AG08395 (cell line): ENCODE data around the gene SPTLC2.
"Not testable (repeated sequence)": the region's sequence is repeated elsewhere in the genome, so short reads cannot be mapped to it uniquely, and the experiment has no call there.

Source experiments
- DNase-seq: peaks from one replicate; pipeline ENCODE4 v3.0.0; 2012; ENCODE audit warnings: mixed read lengths, low spot score

The SPTLC2 gene, protein sequence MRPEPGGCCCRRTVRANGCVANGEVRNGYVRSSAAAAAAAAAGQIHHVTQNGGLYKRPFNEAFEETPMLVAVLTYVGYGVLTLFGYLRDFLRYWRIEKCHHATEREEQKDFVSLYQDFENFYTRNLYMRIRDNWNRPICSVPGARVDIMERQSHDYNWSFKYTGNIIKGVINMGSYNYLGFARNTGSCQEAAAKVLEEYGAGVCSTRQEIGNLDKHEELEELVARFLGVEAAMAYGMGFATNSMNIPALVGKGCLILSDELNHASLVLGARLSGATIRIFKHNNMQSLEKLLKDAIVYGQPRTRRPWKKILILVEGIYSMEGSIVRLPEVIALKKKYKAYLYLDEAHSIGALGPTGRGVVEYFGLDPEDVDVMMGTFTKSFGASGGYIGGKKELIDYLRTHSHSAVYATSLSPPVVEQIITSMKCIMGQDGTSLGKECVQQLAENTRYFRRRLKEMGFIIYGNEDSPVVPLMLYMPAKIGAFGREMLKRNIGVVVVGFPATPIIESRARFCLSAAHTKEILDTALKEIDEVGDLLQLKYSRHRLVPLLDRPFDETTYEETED

DNA sequence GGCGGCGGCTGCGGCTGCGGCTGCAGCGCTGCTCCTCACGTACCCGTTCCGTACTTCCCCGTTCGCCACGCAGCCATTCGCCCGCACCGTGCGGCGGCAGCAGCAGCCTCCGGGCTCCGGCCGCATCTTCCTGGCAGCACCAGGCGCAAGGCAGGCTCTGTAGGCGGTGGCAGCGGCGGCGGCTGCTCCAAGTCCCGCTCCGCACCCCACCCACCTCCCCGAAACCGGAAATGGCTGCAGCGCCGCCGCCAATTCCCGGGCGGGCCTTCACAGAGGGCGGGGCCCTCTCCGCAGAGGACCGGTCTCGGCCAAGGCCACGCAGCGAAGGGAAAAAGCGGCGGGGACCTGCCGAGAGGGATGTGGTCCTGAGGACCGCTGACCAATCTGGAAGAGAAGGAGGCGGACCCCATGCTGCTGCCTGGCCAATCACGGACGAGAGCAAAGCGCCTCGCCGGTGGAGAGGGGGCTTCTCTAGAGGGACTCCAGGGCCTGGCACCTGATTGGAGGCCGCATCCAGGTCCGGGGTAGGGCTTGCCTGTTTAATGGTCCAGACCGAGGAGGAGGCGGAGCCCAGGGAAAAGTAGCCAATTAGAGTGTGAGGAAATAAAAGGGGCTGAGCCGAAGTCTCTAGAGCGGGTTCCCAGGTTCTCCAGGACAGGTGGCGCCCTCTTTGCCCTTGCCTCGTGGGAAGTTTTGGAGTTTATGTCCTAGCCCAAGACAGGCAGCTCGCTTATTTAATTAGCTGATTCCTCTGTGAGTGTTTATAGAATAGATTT is at the start of gene SPTLC2:
Gene SPTLC2, minus strand, starts transcription at position 184 of the 776 bp plus-strand sequence. Its CDS starts 58 bp downstream, at position 126.
- peak; percentile 100 for DNase-seq

DNA sequence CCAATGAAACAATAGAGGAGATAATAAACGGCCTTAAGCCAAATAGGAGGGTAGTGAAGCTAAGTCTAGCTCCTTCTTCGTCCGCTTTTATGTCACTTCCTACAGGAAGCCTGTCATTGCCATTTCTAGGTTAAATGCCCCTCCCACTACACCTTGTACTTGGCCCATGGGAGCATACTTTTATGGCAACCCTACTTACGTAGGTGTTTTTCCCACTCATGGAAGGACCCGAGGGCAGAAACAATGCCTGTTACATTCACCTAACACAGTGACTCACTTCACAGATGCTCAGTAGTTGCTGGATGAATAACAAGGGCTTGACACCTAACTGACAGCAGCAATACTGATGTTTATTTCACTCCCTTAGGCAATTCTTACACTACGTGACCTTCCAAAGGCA is 46.9 kb upstream of the SPTLC2 start:
- DNase-seq: no peak

DNA sequence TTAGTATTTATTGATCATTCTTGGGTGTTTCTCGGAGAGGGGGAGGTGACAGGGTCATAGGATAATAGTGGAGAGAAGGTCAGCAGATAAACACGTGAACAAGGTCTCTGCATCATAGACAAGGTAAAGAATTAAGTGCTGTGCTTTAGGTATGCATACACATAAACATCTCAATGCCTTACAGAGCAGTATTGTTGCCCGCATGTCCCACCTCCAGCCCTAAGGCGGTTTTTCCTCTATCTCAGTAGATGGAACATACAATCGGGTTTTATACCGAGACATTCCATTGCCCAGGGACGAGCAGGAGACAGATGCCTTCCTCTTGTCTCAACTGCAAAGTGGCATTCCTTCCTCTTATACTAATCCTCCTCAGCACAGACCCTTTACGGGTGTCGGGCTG is 45.1 kb upstream of the SPTLC2 start:
- DNase-seq: not testable (repeated sequence)

DNA sequence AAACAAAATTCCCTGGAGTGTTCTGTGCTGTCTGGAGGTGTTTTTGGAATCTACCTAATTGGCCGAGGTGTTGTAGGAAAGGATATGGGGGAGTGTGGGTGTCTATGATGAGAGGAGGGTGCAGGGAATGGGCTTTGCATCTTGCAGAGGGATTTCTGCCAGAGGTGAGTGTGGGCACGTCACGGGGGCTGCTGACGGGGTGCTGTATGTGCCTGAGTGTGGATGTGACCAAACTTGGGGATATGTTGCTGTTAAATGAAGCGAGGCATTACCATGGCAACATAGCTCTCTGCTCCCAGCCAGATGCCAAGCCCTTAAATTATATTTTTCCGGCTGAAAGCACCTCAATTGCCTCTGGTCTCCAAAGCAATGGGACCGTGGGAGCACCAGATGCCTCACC is 44.3 kb upstream of the SPTLC2 start:
- no peak for DNase-seq

DNA sequence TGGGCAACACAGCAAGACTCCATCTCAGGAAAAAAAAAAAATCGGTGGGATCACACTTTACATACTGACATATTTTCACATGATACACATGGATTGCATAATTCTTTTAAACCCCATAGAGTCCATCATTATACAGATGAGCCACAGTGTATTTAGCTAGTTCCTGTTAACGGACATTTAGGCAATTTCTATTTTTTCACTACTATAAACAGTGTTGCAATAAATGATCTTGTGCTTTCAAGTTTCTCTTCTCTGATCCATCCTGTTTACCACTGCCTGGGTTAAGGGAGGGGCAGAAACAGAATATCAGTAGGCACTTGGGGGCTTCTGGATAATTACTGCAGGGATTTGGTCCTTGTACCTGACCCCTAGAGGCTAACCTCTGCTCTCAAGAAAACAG is 43.4 kb upstream of the SPTLC2 start:
- no peak for DNase-seq

DNA sequence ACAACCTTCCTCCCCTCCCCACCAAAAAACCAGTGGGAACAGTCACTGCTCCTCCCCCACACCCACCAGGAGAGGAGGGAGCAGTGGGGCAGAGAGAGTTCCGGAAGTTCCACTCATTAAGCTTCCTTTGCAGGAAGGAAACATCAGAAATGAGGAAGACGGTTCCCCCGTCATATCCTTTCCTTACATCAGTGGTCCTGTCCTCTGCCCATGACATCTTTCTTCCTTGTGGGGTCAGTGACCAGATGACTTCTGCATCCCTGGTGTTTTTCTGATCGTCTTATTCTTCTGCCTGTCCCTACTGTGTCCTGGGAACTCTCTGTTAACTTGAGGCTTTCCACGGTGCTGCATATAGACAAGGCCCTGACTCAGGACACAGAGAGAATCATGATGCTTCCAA is 40.8 kb upstream of the SPTLC2 start:
- no peak for DNase-seq

DNA sequence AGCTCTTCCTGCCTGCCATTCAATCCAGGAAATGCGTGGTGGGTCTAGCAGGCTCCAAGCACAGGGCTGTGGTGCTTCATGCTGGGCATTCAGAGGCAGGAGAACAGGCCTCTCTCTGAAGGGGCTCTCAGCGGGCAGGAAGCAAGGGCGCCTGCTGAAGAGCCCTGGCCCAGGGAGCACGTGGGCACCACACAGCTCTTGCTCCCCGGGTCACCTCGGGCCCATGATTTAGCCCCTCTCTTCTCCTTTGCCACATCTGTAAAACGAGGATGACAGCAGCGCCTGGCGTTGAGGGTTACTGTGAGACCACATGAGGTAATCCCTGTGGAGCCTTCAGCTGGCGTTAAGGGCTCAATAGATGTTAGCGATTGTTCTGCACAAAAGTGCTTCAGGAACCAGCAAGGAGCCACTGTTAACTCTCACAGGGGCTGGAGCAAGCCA is 37.6 kb upstream of the SPTLC2 start:
- DNase-seq: no peak

DNA sequence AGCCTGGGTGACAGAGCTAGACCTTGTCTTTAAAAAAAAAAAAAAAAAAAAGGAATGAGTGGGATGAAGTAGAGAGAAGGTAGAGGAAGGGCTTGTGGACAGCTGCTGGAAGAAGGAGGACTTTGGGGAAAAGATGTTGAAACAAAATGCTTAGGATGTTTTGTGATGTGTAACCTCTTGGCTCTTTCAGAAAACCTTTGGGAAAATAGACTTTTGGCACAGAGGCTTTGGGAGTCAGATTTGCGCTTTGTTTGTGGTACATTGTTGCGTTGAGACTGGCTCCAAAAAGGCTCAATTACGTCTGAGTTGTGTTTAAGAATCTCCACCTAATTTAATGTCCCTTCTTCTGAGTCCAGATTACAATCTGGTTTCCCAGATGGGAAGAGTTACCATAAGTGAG is 32.9 kb upstream of the SPTLC2 start:
- DNase-seq: no peak

DNA sequence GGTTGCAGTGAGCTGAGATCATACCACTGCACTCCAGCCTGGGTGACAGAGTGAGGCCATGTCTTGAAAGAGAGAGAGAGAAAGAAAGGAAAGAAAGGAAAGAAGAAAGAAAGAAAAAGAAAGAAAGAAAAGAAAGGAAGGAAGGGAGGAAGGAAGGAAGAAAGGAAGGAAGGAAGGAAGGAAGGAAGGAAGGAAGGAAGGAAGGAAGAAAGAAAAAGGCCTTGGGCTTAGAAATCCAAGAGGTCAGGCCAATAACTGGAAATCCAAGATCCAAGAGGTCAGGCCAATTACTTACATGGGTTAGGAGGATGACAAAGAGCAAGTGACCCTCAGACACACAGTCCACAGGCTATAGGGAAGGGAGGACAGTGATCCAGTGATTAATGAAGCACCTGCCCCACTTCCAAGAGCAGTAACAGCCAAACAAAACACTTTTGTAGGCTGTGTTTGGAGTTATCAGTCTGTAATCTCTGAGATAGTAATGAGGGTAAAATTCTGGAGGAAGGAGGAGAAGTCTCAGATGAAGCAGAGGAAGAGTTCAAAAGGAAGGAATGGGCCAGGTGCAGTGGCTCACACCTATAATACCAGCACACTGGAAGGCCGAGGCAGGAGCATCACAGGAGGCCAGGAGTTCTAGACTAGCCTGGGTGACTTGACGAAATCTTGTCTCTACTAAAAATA is 32.2 kb upstream of the SPTLC2 start:
- DNase-seq: no peak

DNA sequence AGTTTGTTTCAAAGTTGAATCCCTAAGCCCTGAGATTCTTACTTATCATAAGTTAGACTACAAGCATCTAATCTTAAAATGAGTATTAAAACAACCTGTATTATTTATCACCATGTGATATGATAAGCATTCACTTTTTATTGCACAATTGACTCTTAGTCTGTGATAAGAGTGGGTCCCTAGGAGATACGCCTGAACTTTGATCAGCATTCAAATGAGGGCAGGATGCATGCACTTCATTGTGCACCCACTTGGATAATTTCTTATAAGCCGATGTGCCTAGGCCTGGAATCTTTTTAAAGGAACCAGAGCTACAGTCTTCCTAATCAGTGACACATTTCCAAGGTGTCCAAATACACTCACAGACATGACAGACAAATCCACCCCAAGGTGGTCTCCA is 31.4 kb upstream of the SPTLC2 start:
- no peak for DNase-seq

DNA sequence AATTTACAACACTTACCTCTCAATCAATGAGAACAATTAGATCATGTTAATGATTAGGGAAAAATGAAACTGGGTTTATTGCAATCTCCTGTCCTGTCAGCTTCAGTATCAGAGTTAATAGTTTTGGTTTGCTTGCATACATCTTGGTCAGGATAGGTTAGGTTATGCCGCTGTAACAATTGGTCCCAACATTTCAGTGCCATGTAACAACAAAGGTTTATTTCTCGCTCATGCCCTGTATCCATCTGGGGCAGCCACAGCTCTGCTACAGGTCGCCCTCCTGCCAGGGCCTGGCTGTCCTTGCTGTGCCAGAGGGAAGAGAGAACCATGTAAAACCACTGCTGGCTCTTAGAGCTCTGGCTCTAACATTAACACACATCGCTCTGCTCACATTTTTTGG is 30.5 kb upstream of the SPTLC2 start:
- DNase-seq: no peak

DNA sequence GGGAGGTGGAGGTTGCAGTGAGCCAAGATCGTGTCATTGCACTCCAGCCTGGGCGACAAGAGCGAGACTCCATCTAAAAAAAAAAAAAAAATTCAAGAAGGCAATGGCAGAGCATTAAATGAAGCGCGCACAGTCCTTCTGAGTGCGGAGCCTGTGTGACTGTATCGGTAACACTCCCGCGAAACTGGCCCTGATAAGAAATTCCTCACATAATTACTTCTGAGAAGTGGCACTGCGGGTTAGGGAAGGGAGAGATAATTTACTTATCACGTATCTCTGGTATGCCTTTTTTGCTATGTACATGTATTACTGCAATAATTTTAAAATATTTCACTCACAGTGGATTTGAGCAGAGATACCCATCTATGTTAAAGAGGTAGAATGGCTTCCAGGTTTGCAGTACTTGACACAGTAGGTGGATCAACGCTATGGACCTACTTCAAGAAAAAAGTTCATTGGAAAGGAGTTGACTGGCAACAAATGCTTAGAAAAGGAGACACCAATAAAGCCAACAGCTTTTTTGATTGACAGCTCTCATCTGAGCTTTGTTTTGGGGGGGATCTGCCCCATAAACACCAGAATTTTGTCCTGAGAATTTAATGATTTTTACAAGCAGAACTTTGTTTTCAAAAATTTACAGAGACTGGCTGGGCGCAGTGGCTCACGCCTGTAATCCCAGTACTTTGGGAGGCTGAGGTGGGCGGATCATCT is 29.2 kb upstream of the SPTLC2 start:
- DNase-seq: no peak

DNA sequence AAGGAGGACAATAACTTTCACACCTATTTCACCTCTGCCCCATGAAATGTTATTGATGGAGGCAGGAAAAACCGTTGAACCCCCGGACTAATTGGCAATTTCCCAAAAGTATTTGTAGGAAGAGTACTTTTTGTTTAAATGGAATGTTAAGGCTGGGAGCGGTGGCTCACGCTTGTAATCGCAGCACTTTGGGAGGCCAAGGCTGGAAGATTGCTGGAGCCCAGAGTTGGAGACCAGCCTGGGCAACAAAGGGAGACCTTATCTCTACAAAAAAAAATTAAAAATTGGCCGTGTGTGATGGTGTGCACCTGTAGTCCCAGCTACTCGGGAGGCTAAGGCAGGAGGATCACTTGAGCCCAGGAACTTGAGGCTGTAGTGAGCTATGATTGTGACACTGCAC is 26.0 kb upstream of the SPTLC2 start:
- DNase-seq: no peak

DNA sequence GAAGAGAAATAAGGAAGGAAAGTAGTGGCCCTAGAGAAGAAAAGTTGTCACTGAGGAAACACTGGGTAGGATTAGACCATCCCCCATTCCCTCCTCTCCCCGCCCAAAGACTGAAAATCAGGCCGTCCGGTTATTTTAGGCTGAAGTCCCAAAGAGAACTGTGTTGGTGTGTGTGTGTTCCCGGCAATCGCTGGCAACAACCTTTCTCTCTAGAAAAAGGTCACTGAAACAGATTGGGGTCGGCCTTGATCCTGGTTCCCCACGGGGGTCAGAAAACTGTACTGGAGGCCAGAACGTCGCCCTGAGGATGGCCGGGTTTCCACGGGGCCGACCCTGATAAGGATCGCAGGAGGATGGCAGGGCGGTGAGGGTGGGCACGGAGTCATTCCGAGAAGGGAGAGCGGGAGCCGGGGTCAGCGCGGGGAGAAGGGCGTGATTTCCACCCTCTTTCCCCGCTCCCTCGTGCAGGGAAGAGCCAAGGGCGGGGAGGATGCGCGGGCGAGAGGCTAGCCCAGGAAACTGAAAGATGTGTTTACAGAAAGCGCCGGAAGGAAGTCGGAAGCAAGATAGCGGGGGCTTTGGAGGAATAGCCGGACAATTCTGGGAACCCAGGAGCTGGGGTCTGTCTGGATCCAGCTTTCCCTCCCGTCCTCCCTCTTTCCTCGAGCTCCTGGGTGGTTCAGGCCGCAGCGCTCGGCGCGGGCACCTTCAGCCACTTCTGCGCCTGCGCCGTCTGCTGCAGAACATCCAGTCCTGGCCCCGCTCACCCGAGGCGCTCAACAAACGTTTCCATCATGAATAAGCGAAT is 25.3 kb upstream of the SPTLC2 start:
- peak; percentile 81 for DNase-seq

DNA sequence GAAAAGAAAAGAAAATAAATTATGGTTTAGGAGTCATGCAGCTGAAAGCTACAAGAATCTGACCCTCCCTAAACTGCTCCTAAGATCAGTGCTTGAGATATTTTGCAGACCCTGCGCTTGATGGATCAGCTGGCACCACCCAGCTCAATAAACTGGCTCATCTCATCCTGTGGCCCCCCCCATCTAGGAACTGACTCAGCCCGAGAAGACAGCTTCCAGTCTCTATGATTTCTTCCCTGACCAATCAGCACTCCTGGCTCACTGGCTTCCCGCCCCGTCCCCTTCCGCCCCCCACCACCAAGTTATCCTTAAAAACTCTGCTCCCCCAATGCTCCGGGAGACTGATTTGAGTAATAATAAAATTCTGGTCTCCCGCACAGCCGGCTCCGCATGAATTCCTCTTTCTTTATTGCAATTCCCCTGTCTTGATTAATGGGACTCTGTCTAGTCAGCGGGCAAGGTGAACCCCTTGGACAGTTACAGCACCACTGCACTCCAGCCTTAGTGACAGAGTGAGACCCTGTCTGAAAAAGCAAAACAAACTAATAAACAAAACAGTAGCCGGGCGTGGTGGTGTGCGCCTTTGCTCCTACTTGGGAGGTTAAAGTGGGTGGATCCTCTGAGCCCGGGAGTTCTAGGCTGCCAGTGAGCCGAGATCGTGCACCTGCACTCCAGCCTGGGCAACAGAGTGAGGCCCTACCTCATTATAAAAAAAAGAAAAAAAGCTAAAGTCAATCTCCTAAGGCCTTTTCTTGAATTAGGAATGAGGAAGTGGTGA is 24.5 kb upstream of the SPTLC2 start:
- DNase-seq: no peak

DNA sequence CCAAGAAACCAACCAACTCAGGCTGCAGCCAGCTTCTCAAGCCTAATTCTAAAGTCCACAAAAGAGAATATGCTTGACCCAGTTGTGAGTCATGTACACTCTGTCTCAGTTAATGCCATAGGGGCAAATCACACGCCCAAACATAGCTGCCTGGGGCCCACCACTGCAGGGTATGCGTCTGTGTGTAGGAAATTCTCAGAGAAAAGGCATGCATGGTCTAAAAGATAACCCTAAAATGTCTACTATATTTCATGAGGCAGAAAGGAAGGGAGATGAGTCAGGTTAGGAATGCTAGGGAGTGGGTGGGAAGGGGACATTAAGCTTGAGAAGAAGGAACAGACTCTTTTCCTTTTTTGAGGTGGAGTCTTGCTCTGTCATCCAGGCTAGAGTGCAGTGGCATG is 22.3 kb upstream of the SPTLC2 start:
- DNase-seq: peak; percentile 75

DNA sequence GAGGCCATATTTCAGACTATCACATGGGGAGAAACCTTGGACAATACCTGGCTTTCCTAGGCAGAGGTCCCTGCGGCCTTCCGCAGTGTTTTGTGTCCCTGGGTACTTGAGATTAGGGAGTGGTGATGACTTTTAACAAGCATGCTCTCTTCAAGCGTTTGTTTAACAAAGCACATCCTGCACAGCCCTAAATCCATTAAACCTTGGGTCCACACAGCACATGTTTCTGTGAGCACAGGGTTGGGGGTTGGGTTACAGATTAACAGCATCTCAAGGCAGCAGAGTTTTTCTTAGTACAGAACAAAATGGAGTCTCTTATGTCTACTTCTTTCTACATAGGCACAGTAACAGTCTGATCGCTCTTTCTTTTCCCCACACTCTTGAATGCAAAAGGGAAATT is 19.4 kb upstream of the SPTLC2 start:
- DNase-seq: not testable (repeated sequence)

DNA sequence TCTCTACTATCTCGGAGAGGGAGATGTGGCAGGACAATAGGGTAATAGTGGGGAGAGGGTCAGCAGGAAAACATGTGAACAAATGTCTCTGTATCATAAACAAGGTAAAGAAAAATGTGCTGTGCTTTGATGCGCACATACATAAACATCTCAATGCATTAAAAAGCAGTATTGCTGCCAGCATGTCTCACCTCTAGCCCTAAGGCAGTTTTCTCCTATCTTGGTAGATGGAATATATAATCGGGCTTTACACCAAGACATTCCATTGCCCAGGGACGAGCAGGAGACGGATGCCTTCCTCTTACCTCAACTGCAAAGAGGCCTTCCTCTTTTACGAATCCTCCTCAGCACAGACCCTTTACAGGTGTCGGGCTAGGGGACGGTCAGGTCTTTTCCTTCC is 19.0 kb upstream of the SPTLC2 start:
- not testable (repeated sequence) for DNase-seq

DNA sequence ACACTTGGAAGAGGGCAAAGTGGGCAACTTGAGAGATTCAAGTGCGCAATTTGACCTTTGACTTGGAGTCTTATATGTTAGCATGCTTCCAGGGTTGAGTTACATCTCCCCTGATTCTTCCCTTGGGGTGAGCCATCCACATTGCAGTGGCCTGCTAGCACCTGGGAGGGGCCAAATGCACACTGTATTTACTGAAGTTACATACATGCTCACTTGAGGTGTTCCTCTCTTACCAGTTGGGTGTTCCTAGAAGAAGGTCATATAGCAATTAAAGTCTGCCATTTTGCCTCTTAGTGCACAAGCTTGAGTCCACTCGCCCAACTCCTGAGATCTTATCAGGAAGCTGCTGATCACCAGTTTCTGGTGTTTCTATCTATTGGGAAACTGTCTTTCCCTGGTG is 13.7 kb upstream of the SPTLC2 start:
- no peak for DNase-seq

DNA sequence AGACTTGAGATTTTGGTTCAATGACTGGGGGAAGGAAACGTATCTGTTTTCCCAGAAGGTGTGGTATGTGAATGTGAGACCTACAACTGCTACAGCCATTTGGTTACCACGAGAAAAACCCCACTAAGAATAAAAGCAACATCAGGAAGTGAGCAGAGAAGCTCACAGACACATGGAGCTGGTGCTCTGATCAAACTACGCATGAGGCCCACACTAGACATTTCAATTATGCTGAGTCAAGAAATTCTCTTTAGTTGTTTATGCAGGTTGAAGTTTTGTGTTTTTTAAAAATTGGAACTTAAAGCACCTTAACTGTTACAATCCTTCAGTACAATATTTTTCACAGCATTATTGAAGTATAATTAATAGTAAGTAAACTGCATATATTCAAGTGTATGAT is 8.9 kb upstream of the SPTLC2 start:
- DNase-seq: no peak
